HepG2 (cell line): Measurements from ENCODE around the gene BBC3. TPM values are rescaled to one million over a fixed set of nuclear protein-coding genes. Genes with fewer than 3 reads are reported as not detected.

Source experiments
- ATAC-seq: fragments of 200-7000 bp; cut with Tn5 transposase; 3 replicates; pipeline ENCODE4 v1.9.1; 2020; ENCODE audit warnings: mild to moderate bottlenecking, moderate library complexity
- BruUV-seq: library from RNA; stranded (reverse); fragments of 400-500 nt; replicated peaks from 2 replicates; lab custom pipeline; 2021; lab: Mats Ljungman, UMichigan
- CTCF ChIA-PET: fragments of 300-600 bp; formaldehyde crosslinking; extraction: SDS; loops from one replicate; lab custom pipeline; 2021; ENCODE audit warnings: low total read pairs, inconsistent platforms, low intra/inter-chr PET ratio; lab: Yijun Ruan, JAX
- POLR2A ChIA-PET: fragments of 350-600 bp; sonication (Branson Sonifier 250); formaldehyde crosslinking; loops from one replicate; lab custom pipeline; 2020; ENCODE audit warnings: antibody characterized with exemption, inconsistent platforms; lab: Yijun Ruan, JAX
- DNase-seq: peaks from one replicate; pipeline ENCODE4 v3.0.0-alpha.2; 2015; ENCODE audit warnings: low spot score
- FAIRE-seq: peaks from 3 replicates; lab custom pipeline; 2011; peaks lifted over from hg19 to GRCh38; lab: Jason Lieb, UNC
- H2AFZ ChIP-seq: one replicate; pipeline ENCODE4 v1.6.1; 2011; ENCODE audit warnings: low read length, inconsistent platforms
- H3K27ac ChIP-seq: fragments of 300-600 bp; 3 replicates; pipeline ENCODE4 v1.8.0; 2011; ENCODE audit warnings: mixed run types, mild to moderate bottlenecking, mixed read lengths, low read length, inconsistent platforms; ENCODE audit not compliant: insufficient read depth; ENCODE audit errors: extremely low read length
- H3K27me3 ChIP-seq, 2 experiments: fragments of 200-600 bp in 1 of 2; 2 replicates in 1 of 2; 3 replicates in 1 of 2; pipeline versions ENCODE4 v1.6.0 to v1.8.0; 2011; ENCODE audit warnings: low read length in 2 of 2, mild to moderate bottlenecking in 2 of 2, moderate library complexity in 2 of 2, inconsistent platforms in 1 of 2; ENCODE audit not compliant: insufficient read depth in 2 of 2, control insufficient read depth in 1 of 2
- H3K36me3 ChIP-seq, 2 experiments: fragments of 200-600 bp in 1 of 2; replicated peaks in 1 of 2; 2 replicates in 1 of 2; 3 replicates in 1 of 2; pipeline versions ENCODE4 v1.5.1 to v1.8.0; 2011; ENCODE audit warnings: low read length in 2 of 2, inconsistent platforms in 1 of 2; ENCODE audit not compliant: insufficient read depth in 2 of 2, control insufficient read depth in 1 of 2
- H3K4me1 ChIP-seq: 2 replicates; pipeline ENCODE4 v1.5.1; 2012; ENCODE audit warnings: low read length, inconsistent platforms; ENCODE audit not compliant: insufficient read depth
- H3K4me2 ChIP-seq: 2 replicates; pipeline ENCODE4 v1.6.0; 2011; ENCODE audit warnings: low read depth, low read length, inconsistent platforms
- H3K4me3 ChIP-seq, 3 experiments: fragments of 200-600 bp in 1 of 3; sonication (generic), shearing (Covaris generic) in 1 of 3; replicated peaks in 1 of 3; 2 replicates each; pipeline ENCODE4 v1.5.1; 2011 to 2016; ENCODE audit warnings: low read length in 3 of 3, inconsistent platforms in 2 of 3, low read depth in 2 of 3, mild to moderate bottlenecking in 2 of 3, control low read depth in 1 of 3, mixed read lengths in 1 of 3; ENCODE audit not compliant: insufficient read depth in 1 of 3
- H3K79me2 ChIP-seq: one replicate; pipeline ENCODE4 v1.6.1; 2011; ENCODE audit warnings: low read length, inconsistent platforms; ENCODE audit not compliant: insufficient read depth
- H3K9ac ChIP-seq: 2 replicates; pipeline ENCODE4 v1.6.0; 2011; ENCODE audit warnings: mild to moderate bottlenecking, low read depth, low read length, inconsistent platforms; ENCODE audit not compliant: insufficient read depth
- H3K9me3 ChIP-seq: 2 replicates; pipeline ENCODE4 v1.5.1; 2012; ENCODE audit warnings: mild to moderate bottlenecking, low read length
- H4K20me1 ChIP-seq: 2 replicates; pipeline ENCODE4 v1.6.0; 2011; ENCODE audit warnings: inconsistent platforms, mild to moderate bottlenecking, low read length, moderate library complexity; ENCODE audit not compliant: insufficient read depth
- CBX2 ChIP-seq, 2 experiments: fragments of 200-600 bp in 1 of 2; sonication (generic); formaldehyde crosslinking in 1 of 2; IDR thresholded peaks; 2 replicates each; pipeline versions ENCODE4 v1.7.0 to v1.8.1; 2018 to 2022; ENCODE audit warnings: low read depth in 2 of 2, low read length in 1 of 2, mild to moderate bottlenecking in 1 of 2, missing genetic modification reagents in 1 of 2
- HNF4A ChIP-seq: sonication (generic); formaldehyde crosslinking; IDR thresholded peaks from 2 replicates; pipeline ENCODE4 v1.4.0; 2020; ENCODE audit warnings: missing genetic modification reagents
- HNF4G ChIP-seq, 2 experiments: sonication (generic) in 1 of 2; formaldehyde crosslinking in 1 of 2; IDR thresholded peaks; 2 replicates each; pipeline versions ENCODE4 v1.4.0 to v1.6.1; 2011 to 2020; ENCODE audit warnings: borderline replicate concordance in 2 of 2, low read depth in 2 of 2, mild to moderate bottlenecking in 2 of 2, low read length in 1 of 2, missing genetic modification reagents in 1 of 2, moderate library complexity in 1 of 2
- ZFP36 ChIP-seq: fragments of 150-350 bp; IDR thresholded peaks from 2 replicates; pipeline ENCODE4 v1.6.1; 2018; ENCODE audit warnings: borderline replicate concordance, low read length, low read depth; ENCODE audit not compliant: partially characterized antibody
- ZMYM3 ChIP-seq: sonication (generic); formaldehyde crosslinking; IDR thresholded peaks from 2 replicates; pipeline ENCODE4 v1.5.1; 2020; ENCODE audit warnings: mild to moderate bottlenecking, missing genetic modification reagents
- ZNF121 ChIP-seq: sonication (generic); formaldehyde crosslinking; IDR thresholded peaks from 2 replicates; pipeline ENCODE4 v1.5.0; 2020; ENCODE audit warnings: mild to moderate bottlenecking, missing genetic modification reagents
- ZNF550 ChIP-seq: sonication (generic); formaldehyde crosslinking; IDR thresholded peaks from 2 replicates; pipeline ENCODE4 v1.4.0; 2020; ENCODE audit warnings: mild to moderate bottlenecking, missing genetic modification reagents, borderline replicate concordance
- ZNF616 ChIP-seq: sonication (generic); formaldehyde crosslinking; IDR thresholded peaks from 2 replicates; pipeline ENCODE4 v1.5.0; 2020; ENCODE audit warnings: low read depth, mild to moderate bottlenecking, missing genetic modification reagents
- ZNF670 ChIP-seq: sonication (generic); formaldehyde crosslinking; IDR thresholded peaks from 2 replicates; pipeline ENCODE4 v1.8.0; 2022; ENCODE audit warnings: mild to moderate bottlenecking, missing genetic modification reagents, borderline replicate concordance
- ZNF7 ChIP-seq: IDR thresholded peaks from 2 replicates; pipeline ENCODE4 v1.6.1; 2016; ENCODE audit warnings: missing biosample characterization, missing genetic modification reagents
- ZNF768 ChIP-seq: sonication (generic); formaldehyde crosslinking; IDR thresholded peaks from 2 replicates; pipeline ENCODE4 v1.4.0; 2020; ENCODE audit warnings: missing genetic modification reagents
- WGBS: methylation state at CpG from one replicate; pipeline ENCODE4 v1.1.6; 2017; ENCODE audit warnings: low lambda C conversion rate; 5-methylcytosine and 5-hydroxymethylcytosine counted together
- in situ Hi-C: cut with HindIII; loops from 2 replicates; pipeline ENCODE4 v1.10.0; 2017; ENCODE audit warnings: low pct_unique_long_range_greater_than_20kb; ENCODE audit not compliant: extremely low pct_ligation_motif_present
- intact Hi-C: fragments of 100-400 bp; cut with micrococcal nuclease; formaldehyde crosslinking; loops from one replicate; pipeline ENCODE4 v1.10.0; 2022; ENCODE audit not compliant: unreplicated experiment
- polyA plus RNA-seq, 8 experiments: library from polyadenylated mRNA; depleted of rRNA in 3 of 8; stranded (reverse) in 7 of 8; unstranded in 1 of 8; fragments of >200 nt; fragmentation: Illumina TruSeq in 4 of 8; extraction: Trizol in 4 of 8; gene quantifications; 2 replicates each; pipeline versions ENCODE4 v1.2.1 to v1.2.3, GENCODE V29; 2011 to 2016; ENCODE audit warnings: low read depth in 4 of 8, missing spikeins in 1 of 8, mixed read lengths in 1 of 8; ENCODE audit not compliant: insufficient read depth in 1 of 8
- total RNA-seq, 5 experiments: library from RNA; depleted of rRNA; stranded (reverse); fragments of >200 nt; fragmentation: Illumina TruSeq; extraction: Trizol; gene quantifications; 2 replicates each; pipeline ENCODE4 v1.2.3, GENCODE V29; 2016; ENCODE audit warnings: low read depth in 1 of 5
- TF ChIP-seq, protein P1 (sequence below): sonication (generic); formaldehyde crosslinking; IDR thresholded peaks from 2 replicates; pipeline ENCODE4 v1.4.0; 2020; ENCODE audit warnings: mild to moderate bottlenecking, missing genetic modification reagents, borderline replicate concordance
- TF ChIP-seq, protein P2 (sequence below): sonication (generic); formaldehyde crosslinking; IDR thresholded peaks from 2 replicates; pipeline ENCODE4 v1.4.0; 2020; ENCODE audit warnings: missing genetic modification reagents, low read depth, mild to moderate bottlenecking, borderline replicate concordance

BBC3 gene
- total and polyA plus RNA-seq, 2 of the 13 experiments (the other 11 are each of a cell fraction or from before 2014, with no cell fraction given), result 6.1 to 8.8 TPM

DNA sequence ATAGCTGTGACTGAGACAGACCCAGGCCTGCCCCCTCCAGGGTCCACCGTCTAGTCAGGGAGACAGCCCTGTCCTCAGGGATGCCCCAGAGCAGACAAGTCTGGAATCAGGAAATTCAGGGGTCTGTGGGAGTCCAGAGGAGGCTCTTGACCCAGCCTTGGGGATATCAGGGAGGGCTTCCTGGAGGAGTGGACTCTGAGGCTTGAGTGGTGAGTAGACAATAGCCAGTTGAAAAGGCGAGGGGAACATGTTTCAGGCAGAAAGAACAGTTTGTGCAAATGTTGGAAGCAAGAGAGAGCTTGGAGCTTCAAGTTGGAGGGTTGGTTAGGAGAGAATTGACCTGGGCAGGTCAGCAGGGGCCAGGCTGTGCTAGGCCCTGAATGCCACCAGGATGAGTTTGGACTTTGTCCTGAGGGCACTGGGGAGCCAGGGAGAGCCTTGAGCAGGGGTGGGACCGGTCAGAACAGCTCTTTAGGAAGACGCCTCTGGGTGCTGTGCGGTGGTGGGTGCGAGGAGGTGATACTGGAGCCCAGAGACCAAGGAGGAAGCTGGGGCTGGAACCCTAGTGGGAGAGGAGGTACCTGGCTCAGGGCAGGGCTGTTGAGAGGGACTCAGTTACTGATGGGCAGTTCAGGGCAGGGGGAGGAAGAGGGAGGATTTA lies 28.0 kb upstream of the BBC3 start:
- 83% methylated on average over 6 of the region's 6 CpGs for WGBS
- Histone ChIP-seq H3K27me3 (no peaks in the 10 kb centered on the region), H3K4me3 (peak overlapping the region in 1 of 3 experiments; percentile 17; a peak in 1 of 6 replicates), H3K4me1 (peaks cover 25% of the 10 kb centered on the region), H3K4me2 (peak overlapping the region; percentile 94; the same call in 1 of the 2 replicates), H2AFZ (no peak overlapping the region), H3K27ac (no peak overlapping the region), H3K79me2 (peaks cover 15% of the 10 kb centered on the region), H3K9me3 (no peaks in the 10 kb centered on the region), H4K20me1 (peaks cover 8% of the 10 kb centered on the region; the same call in 1 of the 2 replicates), H3K9ac (peak overlapping the region; percentile 31; the same call in 1 of the 2 replicates), H3K36me3 (peaks cover 18 to 40% of the 10 kb centered on the region in 2 experiments)
- CTCF ChIA-PET, result no interaction called here
- no peak for DNase-seq
- FAIRE-seq, result no peak
- no TSS peak for BruUV-seq
- intact Hi-C loops (no loop called here), in situ Hi-C loops (no loop called here)
- POLR2A ChIA-PET, result no interaction called here
- no peak for ATAC-seq
- no peak for TF ChIP-seq ZNF670 (CRISPR knock-in tag)
- no peak for TF ChIP-seq ZNF616 (CRISPR knock-in tag)
- TF ChIP-seq, protein P1, sequence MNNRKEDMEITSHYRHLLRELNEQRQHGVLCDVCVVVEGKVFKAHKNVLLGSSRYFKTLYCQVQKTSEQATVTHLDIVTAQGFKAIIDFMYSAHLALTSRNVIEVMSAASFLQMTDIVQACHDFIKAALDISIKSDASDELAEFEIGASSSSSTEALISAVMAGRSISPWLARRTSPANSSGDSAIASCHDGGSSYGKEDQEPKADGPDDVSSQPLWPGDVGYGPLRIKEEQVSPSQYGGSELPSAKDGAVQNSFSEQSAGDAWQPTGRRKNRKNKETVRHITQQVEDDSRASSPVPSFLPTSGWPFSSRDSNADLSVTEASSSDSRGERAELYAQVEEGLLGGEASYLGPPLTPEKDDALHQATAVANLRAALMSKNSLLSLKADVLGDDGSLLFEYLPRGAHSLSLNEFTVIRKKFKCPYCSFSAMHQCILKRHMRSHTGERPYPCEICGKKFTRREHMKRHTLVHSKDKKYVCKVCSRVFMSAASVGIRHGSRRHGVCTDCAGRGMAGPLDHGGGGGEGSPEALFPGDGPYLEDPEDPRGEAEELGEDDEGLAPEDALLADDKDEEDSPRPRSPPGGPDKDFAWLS (CRISPR knock-in tag), result no peak
- no peak for TF ChIP-seq ZNF550 (CRISPR knock-in tag)
- TF ChIP-seq, protein P2, sequence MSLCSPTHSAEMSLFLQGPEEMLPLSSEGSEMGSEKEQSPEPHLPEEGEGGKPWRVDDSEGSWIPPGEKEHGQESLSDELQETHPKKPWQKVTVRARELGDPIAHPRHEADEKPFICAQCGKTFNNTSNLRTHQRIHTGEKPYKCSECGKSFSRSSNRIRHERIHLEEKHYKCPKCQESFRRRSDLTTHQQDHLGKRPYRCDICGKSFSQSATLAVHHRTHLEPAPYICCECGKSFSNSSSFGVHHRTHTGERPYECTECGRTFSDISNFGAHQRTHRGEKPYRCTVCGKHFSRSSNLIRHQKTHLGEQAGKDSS, result no peak
- TF ChIP-seq ZNF768, result peak; percentile 49; the same call in 1 of the 2 replicates
- peak; percentile 58 for TF ChIP-seq HNF4A
- peak; percentile 67; the same call in 1 of the 2 replicates for TF ChIP-seq ZMYM3 (CRISPR knock-in tag)
- TF ChIP-seq HNF4G (IDR thresholded peaks at IDR 0.05; ENCODE audit: borderline replicate concordance, low read depth, low read length), result peak; percentile 19; the same call in 1 of the 2 replicates
- TF ChIP-seq HNF4G (CRISPR knock-in tag; IDR thresholded peaks at IDR 0.05; ENCODE audit: borderline replicate concordance, low read depth), result no peak
- peak; percentile 58 for TF ChIP-seq ZFP36
- no peak for TF ChIP-seq CBX2 (IDR thresholded peaks at IDR 0.05; ENCODE audit: low read depth, low read length)
- no peak for TF ChIP-seq CBX2 (CRISPR knock-in tag; IDR thresholded peaks at IDR 0.05; ENCODE audit: low read depth)
- TF ChIP-seq ZNF121 (CRISPR knock-in tag), result peak; percentile 47
- TF ChIP-seq ZNF7 (CRISPR knock-in tag), result no peak
